Nephron (organoid): ENCODE results near the gene MAGI2.

Experiments used
- H3K27ac Mint-ChIP-seq, 3 experiments: 2 replicates each; pipeline ENCODE4 v1.8.0; 2020; ENCODE audit warnings: mixed read lengths in 3 of 3, mild to moderate bottlenecking in 2 of 3, moderate library complexity in 1 of 3
- H3K27me3 Mint-ChIP-seq: 2 replicates; pipeline ENCODE4 v1.8.0; 2021; ENCODE audit warnings: low read depth, mild to moderate bottlenecking, moderate library complexity, mixed read lengths
- H3K36me3 Mint-ChIP-seq: 2 replicates; pipeline ENCODE4 v1.8.0; 2020; ENCODE audit warnings: low read depth, mixed read lengths
- H3K4me1 Mint-ChIP-seq: 2 replicates; pipeline ENCODE4 v1.8.0; 2020; ENCODE audit warnings: mixed read lengths
- H3K4me3 Mint-ChIP-seq, 3 experiments: 2 replicates each; pipeline ENCODE4 v1.8.0; 2020; ENCODE audit warnings: mild to moderate bottlenecking in 3 of 3, mixed read lengths in 3 of 3, moderate library complexity in 2 of 3
- H3K9me3 Mint-ChIP-seq: 2 replicates; pipeline ENCODE4 v1.8.0; 2020; ENCODE audit warnings: mixed read lengths
- CTCF ChIP-seq, 3 experiments: fragments of 200-600 bp; sonication (generic); IDR thresholded peaks; one replicate each; pipeline ENCODE4 v1.5.0; 2021; ENCODE audit warnings: antibody characterized with exemption in 3 of 3; ENCODE audit not compliant: unreplicated experiment in 3 of 3

Gene MAGI2

GRCh38 chr7:78395298-78396036, 1058.0 kb downstream of the MAGI2 start:
- Mint-ChIP-seq H3K27ac (no peak overlapping the region), H3K36me3 (no peaks in the 10 kb centered on the region), H3K9me3 (no peaks in the 10 kb centered on the region), H3K27me3 (no peaks in the 10 kb centered on the region), H3K4me3 (no peak overlapping the region), H3K4me1 (no peaks in the 10 kb centered on the region)
- TF ChIP-seq CTCF (IDR thresholded peaks at IDR 0.05; ENCODE audit: unreplicated experiment in 3 of 3), result no peak

GRCh38 chr7:78389022-78389421, 1064.4 kb downstream of the MAGI2 start:
- H3K4me1 Mint-ChIP-seq, result no peaks in the 10 kb centered on the region
- no peak overlapping the region for H3K27ac Mint-ChIP-seq
- no peaks in the 10 kb centered on the region for H3K27me3 Mint-ChIP-seq

GRCh38 chr7:78386520-78386919, 1066.9 kb downstream of the MAGI2 start:
- Mint-ChIP-seq H3K36me3 (no peaks in the 10 kb centered on the region), H3K27ac (no peak overlapping the region), H3K9me3 (no peaks in the 10 kb centered on the region), H3K4me1 (peaks cover 7% of the 10 kb centered on the region), H3K4me3 (no peak overlapping the region), H3K27me3 (no peaks in the 10 kb centered on the region)
- no peak for TF ChIP-seq CTCF (IDR thresholded peaks at IDR 0.05; ENCODE audit: unreplicated experiment in 3 of 3)

More at GRCh38 chr7:78389022-78389421, 1064.4 kb downstream of the MAGI2 start:
- Mint-ChIP-seq H3K36me3 (no peaks in the 10 kb centered on the region), H3K4me3 (no peak overlapping the region), H3K9me3 (no peaks in the 10 kb centered on the region)
- TF ChIP-seq CTCF (IDR thresholded peaks at IDR 0.05; ENCODE audit: unreplicated experiment in 3 of 3), result no peak

GRCh38 chr7:78383096-78383880, 1070.2 kb downstream of the MAGI2 start:
- peaks cover 7% of the 10 kb centered on the region for H3K4me1 Mint-ChIP-seq
- no peak overlapping the region for H3K4me3 Mint-ChIP-seq
- H3K27ac Mint-ChIP-seq, result no peak overlapping the region
- H3K36me3 Mint-ChIP-seq, result peaks cover under 1% of the 10 kb centered on the region
- H3K9me3 Mint-ChIP-seq, result no peaks in the 10 kb centered on the region
- no peak for TF ChIP-seq CTCF (IDR thresholded peaks at IDR 0.05; ENCODE audit: unreplicated experiment in 3 of 3)
- H3K27me3 Mint-ChIP-seq, result no peaks in the 10 kb centered on the region

- H3K9me3 Mint-ChIP-seq, result peaks cover 5% of the 10 kb centered on the region
- no peak overlapping the region for H3K4me3 Mint-ChIP-seq
- H3K27me3 Mint-ChIP-seq, result no peaks in the 10 kb centered on the region
- H3K36me3 Mint-ChIP-seq, result peaks cover 11% of the 10 kb centered on the region
- H3K27ac Mint-ChIP-seq, result no peak overlapping the region
- TF ChIP-seq CTCF (IDR thresholded peaks at IDR 0.05; ENCODE audit: unreplicated experiment in 3 of 3), result no peak
- peaks cover 7% of the 10 kb centered on the region for H3K4me1 Mint-ChIP-seq
These were observed 1074.3 kb downstream of the MAGI2 start for GRCh38 chr7:78379148-78379547.
